Measurements from ENCODE around the gene NUMB. TPM values are rescaled to one million over a fixed set of nuclear protein-coding genes. Genes with fewer than 3 reads are reported as not detected.

NUMB gene
- total RNA-seq, 1 experiment from 2014 or later, result 42.0 TPM

GRCh38 chr14:73313151-73313550 lies 145.2 kb downstream of the NUMB start:
- Mint-ChIP-seq H3K27ac (no peak overlapping the region), H3K27me3 (ENCODE audit: low read depth) (no peaks in the 10 kb centered on the region), H3K36me3 (no peaks in the 10 kb centered on the region; the same call in 1 of the 2 replicates), H3K9me3 (peaks cover 10% of the 10 kb centered on the region), H3K4me1 (peaks cover 6% of the 10 kb centered on the region), H3K4me3 (no peak overlapping the region)
- ChIA-PET POLR2A (no interaction called here), CTCF (interaction anchor here (0.7 to 1.1 kb wide), 2 partner anchors 18 kb away, joined by 3 to 4 read pairs; no protein-coding TSS in a partner anchor)
- TF ChIP-seq IRF2 (CRISPR knock-in tag; IDR thresholded peaks at IDR 0.05; ENCODE audit: borderline replicate concordance, low read depth) (no peak), ZNF671 (CRISPR knock-in tag; IDR thresholded peaks at IDR 0.05) (no peak), TP53 (CRISPR knock-in tag; IDR thresholded peaks at IDR 0.05) (no peak), ZNF219 (CRISPR knock-in tag; IDR thresholded peaks at IDR 0.05; ENCODE audit: borderline replicate concordance) (no peak), ZNF317 (CRISPR knock-in tag; IDR thresholded peaks at IDR 0.05; ENCODE audit: borderline replicate concordance, low read depth) (no peak), NFE2L1 (CRISPR knock-in tag; IDR thresholded peaks at IDR 0.05) (no peak), RELA (CRISPR knock-in tag; IDR thresholded peaks at IDR 0.05; ENCODE audit: borderline replicate concordance) (no peak), SMAD3 (CRISPR knock-in tag; IDR thresholded peaks at IDR 0.05; ENCODE audit: borderline replicate concordance) (no peak), SMAD4 (CRISPR knock-in tag; IDR thresholded peaks at IDR 0.05) (no peak), OVOL2 (CRISPR knock-in tag; IDR thresholded peaks at IDR 0.05; ENCODE audit: borderline replicate concordance) (no peak), TEAD1 (CRISPR knock-in tag; IDR thresholded peaks at IDR 0.05) (no peak), MYBL2 (CRISPR knock-in tag; IDR thresholded peaks at IDR 0.05) (no peak), MXD4 (CRISPR knock-in tag; IDR thresholded peaks at IDR 0.05; ENCODE audit: borderline replicate concordance) (no peak), NR1H2 (CRISPR knock-in tag; IDR thresholded peaks at IDR 0.05) (no peak)
- TF ChIP-seq, protein P1, sequence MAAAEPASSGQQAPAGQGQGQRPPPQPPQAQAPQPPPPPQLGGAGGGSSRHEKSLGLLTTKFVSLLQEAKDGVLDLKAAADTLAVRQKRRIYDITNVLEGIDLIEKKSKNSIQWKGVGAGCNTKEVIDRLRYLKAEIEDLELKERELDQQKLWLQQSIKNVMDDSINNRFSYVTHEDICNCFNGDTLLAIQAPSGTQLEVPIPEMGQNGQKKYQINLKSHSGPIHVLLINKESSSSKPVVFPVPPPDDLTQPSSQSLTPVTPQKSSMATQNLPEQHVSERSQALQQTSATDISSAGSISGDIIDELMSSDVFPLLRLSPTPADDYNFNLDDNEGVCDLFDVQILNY (CRISPR knock-in tag; IDR thresholded peaks at IDR 0.05), result no peak
- TF ChIP-seq, protein P2, sequence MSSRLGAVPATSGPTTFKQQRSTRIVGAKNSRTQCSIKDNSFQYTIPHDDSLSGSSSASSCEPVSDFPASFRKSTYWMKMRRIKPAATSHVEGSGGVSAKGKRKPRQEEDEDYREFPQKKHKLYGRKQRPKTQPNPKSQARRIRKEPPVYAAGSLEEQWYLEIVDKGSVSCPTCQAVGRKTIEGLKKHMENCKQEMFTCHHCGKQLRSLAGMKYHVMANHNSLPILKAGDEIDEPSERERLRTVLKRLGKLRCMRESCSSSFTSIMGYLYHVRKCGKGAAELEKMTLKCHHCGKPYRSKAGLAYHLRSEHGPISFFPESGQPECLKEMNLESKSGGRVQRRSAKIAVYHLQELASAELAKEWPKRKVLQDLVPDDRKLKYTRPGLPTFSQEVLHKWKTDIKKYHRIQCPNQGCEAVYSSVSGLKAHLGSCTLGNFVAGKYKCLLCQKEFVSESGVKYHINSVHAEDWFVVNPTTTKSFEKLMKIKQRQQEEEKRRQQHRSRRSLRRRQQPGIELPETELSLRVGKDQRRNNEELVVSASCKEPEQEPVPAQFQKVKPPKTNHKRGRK (CRISPR knock-in tag; IDR thresholded peaks at IDR 0.05; ENCODE audit: borderline replicate concordance), result no peak
- TF ChIP-seq, protein P3, sequence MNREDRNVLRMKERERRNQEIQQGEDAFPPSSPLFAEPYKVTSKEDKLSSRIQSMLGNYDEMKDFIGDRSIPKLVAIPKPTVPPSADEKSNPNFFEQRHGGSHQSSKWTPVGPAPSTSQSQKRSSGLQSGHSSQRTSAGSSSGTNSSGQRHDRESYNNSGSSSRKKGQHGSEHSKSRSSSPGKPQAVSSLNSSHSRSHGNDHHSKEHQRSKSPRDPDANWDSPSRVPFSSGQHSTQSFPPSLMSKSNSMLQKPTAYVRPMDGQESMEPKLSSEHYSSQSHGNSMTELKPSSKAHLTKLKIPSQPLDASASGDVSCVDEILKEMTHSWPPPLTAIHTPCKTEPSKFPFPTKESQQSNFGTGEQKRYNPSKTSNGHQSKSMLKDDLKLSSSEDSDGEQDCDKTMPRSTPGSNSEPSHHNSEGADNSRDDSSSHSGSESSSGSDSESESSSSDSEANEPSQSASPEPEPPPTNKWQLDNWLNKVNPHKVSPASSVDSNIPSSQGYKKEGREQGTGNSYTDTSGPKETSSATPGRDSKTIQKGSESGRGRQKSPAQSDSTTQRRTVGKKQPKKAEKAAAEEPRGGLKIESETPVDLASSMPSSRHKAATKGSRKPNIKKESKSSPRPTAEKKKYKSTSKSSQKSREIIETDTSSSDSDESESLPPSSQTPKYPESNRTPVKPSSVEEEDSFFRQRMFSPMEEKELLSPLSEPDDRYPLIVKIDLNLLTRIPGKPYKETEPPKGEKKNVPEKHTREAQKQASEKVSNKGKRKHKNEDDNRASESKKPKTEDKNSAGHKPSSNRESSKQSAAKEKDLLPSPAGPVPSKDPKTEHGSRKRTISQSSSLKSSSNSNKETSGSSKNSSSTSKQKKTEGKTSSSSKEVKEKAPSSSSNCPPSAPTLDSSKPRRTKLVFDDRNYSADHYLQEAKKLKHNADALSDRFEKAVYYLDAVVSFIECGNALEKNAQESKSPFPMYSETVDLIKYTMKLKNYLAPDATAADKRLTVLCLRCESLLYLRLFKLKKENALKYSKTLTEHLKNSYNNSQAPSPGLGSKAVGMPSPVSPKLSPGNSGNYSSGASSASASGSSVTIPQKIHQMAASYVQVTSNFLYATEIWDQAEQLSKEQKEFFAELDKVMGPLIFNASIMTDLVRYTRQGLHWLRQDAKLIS (CRISPR knock-in tag; IDR thresholded peaks at IDR 0.05; ENCODE audit: borderline replicate concordance), result no peak
- TF ChIP-seq, protein P4, sequence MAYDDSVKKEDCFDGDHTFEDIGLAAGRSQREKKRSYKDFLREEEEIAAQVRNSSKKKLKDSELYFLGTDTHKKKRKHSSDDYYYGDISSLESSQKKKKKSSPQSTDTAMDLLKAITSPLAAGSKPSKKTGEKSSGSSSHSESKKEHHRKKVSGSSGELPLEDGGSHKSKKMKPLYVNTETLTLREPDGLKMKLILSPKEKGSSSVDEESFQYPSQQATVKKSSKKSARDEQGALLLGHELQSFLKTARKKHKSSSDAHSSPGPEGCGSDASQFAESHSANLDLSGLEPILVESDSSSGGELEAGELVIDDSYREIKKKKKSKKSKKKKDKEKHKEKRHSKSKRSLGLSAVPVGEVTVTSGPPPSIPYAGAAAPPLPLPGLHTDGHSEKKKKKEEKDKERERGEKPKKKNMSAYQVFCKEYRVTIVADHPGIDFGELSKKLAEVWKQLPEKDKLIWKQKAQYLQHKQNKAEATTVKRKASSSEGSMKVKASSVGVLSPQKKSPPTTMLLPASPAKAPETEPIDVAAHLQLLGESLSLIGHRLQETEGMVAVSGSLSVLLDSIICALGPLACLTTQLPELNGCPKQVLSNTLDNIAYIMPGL (CRISPR knock-in tag; IDR thresholded peaks at IDR 0.05), result no peak
- TF ChIP-seq, protein P5, sequence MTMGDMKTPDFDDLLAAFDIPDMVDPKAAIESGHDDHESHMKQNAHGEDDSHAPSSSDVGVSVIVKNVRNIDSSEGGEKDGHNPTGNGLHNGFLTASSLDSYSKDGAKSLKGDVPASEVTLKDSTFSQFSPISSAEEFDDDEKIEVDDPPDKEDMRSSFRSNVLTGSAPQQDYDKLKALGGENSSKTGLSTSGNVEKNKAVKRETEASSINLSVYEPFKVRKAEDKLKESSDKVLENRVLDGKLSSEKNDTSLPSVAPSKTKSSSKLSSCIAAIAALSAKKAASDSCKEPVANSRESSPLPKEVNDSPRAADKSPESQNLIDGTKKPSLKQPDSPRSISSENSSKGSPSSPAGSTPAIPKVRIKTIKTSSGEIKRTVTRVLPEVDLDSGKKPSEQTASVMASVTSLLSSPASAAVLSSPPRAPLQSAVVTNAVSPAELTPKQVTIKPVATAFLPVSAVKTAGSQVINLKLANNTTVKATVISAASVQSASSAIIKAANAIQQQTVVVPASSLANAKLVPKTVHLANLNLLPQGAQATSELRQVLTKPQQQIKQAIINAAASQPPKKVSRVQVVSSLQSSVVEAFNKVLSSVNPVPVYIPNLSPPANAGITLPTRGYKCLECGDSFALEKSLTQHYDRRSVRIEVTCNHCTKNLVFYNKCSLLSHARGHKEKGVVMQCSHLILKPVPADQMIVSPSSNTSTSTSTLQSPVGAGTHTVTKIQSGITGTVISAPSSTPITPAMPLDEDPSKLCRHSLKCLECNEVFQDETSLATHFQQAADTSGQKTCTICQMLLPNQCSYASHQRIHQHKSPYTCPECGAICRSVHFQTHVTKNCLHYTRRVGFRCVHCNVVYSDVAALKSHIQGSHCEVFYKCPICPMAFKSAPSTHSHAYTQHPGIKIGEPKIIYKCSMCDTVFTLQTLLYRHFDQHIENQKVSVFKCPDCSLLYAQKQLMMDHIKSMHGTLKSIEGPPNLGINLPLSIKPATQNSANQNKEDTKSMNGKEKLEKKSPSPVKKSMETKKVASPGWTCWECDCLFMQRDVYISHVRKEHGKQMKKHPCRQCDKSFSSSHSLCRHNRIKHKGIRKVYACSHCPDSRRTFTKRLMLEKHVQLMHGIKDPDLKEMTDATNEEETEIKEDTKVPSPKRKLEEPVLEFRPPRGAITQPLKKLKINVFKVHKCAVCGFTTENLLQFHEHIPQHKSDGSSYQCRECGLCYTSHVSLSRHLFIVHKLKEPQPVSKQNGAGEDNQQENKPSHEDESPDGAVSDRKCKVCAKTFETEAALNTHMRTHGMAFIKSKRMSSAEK (CRISPR knock-in tag; IDR thresholded peaks at IDR 0.05; ENCODE audit: borderline replicate concordance), result no peak
- ATAC-seq (no peak), DNase-seq (ENCODE audit: low spot score) (no peak)

Measured in WTC11 (cell line).